SIG-M5 treated with dmso at 0.1 percent for 504 hours (cell line): ENCODE data around the gene MYH14.

Experiments
- DNase-seq: peaks from one replicate; lab custom pipeline; 2025; ENCODE audit not compliant: unreplicated experiment; lab: John Stamatoyannopoulos, UW

Gene MYH14

DNA sequence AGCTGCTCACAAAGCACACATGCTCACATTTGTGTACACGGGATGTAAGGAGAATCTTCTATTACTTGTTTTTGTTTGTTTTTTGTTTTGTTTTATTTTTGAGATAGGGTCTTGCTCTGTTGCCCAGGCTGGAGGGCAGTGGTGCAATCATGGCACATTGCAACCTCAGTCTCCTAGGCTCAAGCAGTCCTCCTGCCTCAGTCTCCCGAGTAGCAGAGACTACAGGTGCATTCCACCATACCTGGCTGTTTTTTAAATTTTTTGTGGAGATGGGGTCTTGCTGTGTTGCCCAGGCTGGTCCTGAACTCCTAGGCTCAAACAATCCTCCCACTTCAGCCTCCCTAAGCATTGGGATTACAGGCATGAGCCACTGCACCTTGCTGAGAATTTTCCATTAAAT, 83.9 kb downstream of the MYH14 start:
- DNase-seq: no peak

GRCh38 chr19:50288954-50289353, 85.5 kb downstream of the MYH14 start:
- DNase-seq: no peak

DNA sequence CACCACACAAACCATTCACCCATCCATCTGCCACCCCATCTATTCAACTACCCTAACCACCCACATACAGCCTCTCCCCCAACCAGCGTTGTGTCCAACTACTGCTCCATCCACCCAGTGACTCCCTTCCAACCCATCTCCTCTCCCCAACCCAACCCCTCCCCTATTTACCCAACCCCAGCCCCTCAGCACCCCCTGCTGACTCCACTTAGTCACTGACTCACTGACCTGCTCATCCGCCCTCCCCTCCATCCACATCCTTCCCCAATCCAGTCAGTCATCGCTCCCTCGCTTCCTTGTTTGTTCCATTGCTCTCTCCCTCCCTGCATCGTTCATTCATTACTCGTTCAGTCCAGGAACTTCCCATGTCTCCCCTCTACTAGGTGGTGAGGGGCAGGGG, 86.6 kb downstream of the MYH14 start:
- DNase-seq: no peak

GRCh38 chr19:50290775-50291174, 87.4 kb downstream of the MYH14 start:
- DNase-seq: no peak

- no peak for DNase-seq
These were observed 88.9 kb downstream of the MYH14 start for GRCh38 chr19:50292216-50292827.

DNA sequence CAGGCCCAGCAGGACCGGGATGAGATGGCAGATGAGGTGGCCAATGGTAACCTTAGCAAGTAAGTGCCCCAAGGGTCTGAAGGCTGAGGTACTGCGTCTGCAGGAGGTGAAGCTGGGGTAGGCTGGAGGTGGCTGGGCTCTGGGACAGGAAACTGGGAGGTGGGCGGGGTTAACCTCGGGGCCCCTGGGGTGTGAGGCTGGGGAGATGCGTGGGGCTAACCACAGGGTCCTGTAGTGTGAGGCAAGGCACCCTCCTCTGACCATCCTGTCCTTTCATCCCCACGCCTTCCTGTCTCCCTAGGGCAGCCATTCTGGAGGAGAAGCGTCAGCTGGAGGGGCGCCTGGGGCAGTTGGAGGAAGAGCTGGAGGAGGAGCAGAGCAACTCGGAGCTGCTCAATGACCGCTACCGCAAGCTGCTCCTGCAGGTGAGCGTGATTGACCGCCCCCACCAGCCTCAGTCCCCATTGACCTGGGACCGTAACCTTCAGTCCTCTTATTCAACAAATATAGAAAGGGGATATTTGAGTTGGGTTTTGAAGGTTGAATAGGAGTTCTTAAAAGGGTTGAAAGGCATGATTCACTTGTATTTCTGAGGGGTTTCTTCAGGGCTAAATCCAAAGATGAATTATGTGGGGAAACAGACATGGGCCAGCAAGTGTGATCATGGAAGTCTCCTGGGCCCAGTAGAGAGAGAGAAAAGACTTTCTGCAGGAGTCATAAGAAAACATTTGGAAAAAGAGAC, 90.0 kb downstream of the MYH14 start:
- DNase-seq: no peak

- no peak for DNase-seq
These were observed 96.6 kb downstream of the MYH14 start for GRCh38 chr19:50300051-50300450.

- peak; percentile 16 for DNase-seq
These were observed 97.6 kb downstream of the MYH14 start for GRCh38 chr19:50300814-50301606.

- no peak for DNase-seq
These were observed 98.2 kb downstream of the MYH14 start for GRCh38 chr19:50301607-50301971.

GRCh38 chr19:50303558-50303957, 100.1 kb downstream of the MYH14 start:
- DNase-seq: no peak

GRCh38 chr19:50308991-50309390, 105.6 kb downstream of the MYH14 start:
- DNase-seq: no peak

DNA sequence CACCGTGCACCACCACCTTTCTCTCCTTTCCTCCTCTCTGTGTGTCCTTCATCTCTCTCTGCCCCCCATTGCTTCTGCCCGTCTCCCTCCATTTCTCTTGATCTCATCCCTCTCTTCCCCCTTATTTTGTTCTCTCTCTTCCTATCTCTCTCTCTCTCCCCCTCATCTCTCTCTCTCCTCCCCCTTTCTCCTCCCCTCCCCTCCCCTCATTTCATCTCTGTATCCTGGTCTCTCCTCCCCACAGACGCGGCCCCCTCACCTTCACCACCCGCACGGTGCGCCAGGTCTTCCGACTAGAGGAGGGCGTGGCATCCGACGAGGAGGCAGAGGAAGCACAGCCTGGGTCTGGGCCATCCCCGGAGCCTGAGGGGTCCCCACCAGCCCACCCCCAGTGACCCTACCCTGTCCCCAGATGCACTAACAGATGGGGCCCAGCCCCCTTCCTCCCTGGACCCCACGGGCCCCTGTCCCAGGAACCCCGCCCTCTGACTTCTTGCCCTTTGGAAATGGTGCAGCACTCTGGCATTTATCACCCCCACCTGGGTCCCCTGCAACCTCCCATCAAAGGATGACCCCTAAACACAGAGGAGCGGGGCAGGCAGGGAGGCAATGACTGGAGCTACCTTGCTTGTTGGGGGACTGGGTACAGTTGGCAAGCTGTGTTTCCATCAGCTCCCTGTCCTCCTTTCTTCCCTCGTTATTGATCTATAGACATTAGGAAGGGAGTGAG, 106.1 kb downstream of the MYH14 start:
- DNase-seq: no peak

DNA sequence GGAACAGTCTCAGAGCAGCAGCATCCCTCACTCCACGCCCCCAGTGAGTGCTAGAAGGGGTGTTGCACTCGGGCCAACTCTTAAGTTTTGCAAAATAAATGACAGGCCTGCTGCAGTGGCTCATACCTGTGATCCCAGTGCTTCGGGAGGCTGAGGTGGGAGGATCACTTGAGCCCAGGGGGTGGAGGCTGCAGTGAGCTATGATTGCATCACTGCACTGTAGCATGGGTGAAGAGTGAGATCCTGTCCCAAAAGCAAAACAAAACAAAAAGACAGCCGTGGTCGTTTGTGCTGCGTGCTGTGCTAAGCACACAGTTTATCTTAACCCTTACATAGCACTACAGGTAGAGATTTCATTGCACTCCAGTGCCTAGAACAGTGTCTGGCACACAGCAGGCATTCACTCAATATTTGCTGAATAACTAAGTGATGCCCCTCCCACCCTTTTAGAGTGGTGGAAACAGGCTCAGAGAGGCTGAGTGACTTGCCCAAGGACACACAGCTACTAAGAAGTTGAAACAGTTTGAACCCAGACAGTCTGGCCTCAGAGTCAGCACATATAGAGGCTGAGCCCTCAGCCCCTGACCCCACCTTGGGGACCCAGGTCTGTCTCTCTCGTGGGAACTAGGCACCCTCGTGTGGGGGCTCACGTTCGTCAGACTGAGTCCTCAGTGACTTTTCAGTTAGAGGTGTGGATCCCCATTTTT, 107.5 kb downstream of the MYH14 start:
- DNase-seq: no peak

GRCh38 chr19:50311723-50312635, 108.6 kb downstream of the MYH14 start:
- peak; percentile 34 for DNase-seq

DNA sequence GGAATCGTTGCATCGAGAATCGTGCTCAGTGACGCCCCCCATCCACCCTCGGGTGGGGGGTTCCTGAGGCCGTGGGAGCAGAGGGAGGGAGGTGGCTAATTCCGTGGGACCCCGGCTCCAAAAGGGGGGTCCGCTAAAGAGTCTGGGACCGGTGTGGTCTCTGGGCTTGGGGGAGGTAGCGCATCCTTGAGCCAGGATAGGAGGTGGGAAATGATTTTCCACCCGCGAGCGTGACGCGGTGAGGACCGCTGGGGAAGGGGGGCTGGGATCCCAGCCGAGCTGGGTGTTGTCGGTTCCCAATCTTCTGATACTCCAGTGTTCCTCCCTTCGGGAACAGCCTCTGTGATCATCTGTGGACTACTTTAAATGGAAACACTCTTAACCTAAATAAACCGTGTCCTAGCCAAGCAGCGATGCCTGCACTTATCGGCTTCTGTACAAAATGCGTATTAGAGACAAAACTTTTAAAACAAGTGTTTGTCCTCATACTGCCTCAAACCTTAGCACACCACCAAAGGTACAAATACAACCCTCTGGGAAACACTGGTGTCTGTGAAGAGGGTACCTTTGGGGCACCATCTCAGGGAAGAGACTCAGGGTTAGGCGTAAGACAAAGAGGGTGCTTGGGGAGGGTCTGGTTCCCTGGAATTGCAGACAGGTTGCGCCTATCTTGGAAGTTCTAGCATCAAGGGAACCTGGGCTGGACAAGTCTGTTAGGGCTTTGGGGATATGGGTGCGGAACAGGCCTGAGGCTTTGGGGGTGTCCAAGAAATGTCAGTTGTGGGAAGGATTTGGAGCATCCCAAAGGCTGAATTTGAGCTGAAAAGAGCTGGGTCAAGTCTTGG, 109.8 kb downstream of the MYH14 start:
- no peak for DNase-seq

DNA sequence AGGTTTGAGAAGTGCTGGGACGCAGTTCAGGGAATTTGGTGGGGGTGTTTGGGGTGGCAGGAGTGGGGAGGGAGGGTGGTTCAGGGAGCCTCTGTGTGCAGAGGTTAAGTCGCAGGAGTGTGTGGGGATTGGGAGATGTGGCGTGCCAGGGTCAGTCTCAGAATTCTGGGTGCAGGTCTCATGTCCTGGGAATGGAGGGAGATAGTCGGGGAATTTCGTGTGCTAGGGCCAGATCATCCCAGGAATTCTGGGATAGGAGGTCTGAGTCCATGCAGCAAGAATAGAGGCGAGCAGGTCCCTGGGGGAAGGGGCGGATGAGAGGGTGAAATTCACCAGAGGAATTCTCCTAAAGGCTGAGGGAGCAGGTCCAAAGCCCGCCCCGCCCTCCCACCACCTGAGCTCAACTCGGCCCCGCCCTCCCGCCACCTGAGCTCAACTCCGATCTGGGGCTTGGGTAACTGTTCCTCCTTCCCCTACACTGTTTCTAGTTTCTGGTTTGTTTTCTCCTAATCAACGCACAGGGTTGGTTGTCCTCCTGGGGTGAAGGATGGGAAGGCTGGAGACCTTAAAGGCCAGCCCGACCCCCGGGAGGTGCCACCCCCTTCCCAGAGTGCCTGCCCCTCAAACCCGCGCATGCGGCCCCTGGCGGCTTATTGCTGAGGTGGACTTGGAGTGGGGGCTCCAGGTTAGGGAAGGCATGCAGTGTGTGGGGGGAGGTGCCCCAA, 110.6 kb downstream of the MYH14 start:
- no peak for DNase-seq

GRCh38 chr19:50314724-50315708, 111.6 kb downstream of the MYH14 start:
- DNase-seq: no peak
